Vagina (tissue), 2 donors: ENCODE results near the gene CRABP1.

Source experiments
- POLR2A ChIP-seq, 2 donors: fragments of 450-650 bp; IDR thresholded peaks; one replicate each; pipeline ENCODE4 v1.6.1; 2017; ENCODE audit warnings: antibody characterized with exemption in 2 of 2, mild to moderate bottlenecking in 2 of 2, moderate library complexity in 2 of 2
- TF ChIP-seq, protein P1 (sequence below), 3 experiments: fragments of 450-650 bp in 2 of 3; fragments of 200-600 bp in 1 of 3; sonication (generic) in 1 of 3; IDR thresholded peaks; one replicate each; pipeline ENCODE4 v1.5.1; 2017 to 2019; ENCODE audit warnings: antibody characterized with exemption in 3 of 3, mild to moderate bottlenecking in 2 of 3, moderate library complexity in 2 of 3

DNA sequence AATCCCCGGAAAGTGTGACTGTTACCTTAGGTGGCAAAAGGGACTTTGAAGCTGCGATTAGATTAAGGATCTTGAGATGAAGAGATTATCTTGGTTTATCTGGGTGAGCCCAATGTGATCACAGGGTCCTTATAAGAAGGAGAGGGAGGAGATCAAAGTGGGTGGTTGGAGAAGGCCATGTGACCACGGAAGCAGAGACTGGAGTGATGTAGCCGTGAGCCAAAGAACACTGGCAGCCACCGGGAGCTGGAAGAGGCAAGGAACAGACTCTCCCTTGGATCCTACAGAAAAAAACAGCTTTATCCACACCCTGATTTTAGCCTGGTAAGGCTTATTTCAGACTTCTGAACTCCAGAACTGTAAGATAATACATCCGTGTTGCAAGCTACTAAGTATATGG lies 29.9 kb downstream of the CRABP1 start:
- TF ChIP-seq, protein P1, sequence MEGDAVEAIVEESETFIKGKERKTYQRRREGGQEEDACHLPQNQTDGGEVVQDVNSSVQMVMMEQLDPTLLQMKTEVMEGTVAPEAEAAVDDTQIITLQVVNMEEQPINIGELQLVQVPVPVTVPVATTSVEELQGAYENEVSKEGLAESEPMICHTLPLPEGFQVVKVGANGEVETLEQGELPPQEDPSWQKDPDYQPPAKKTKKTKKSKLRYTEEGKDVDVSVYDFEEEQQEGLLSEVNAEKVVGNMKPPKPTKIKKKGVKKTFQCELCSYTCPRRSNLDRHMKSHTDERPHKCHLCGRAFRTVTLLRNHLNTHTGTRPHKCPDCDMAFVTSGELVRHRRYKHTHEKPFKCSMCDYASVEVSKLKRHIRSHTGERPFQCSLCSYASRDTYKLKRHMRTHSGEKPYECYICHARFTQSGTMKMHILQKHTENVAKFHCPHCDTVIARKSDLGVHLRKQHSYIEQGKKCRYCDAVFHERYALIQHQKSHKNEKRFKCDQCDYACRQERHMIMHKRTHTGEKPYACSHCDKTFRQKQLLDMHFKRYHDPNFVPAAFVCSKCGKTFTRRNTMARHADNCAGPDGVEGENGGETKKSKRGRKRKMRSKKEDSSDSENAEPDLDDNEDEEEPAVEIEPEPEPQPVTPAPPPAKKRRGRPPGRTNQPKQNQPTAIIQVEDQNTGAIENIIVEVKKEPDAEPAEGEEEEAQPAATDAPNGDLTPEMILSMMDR (IDR thresholded peaks at IDR 0.05) = no peak
- TF ChIP-seq POLR2A (IDR thresholded peaks at IDR 0.05) = no peak
